GM03348 (cell line): ENCODE results near the gene SCCPDH.

Experiments used
- DNase-seq: peaks from one replicate; pipeline ENCODE4 v3.0.0; 2012; ENCODE audit warnings: low spot score

SCCPDH gene

DNA sequence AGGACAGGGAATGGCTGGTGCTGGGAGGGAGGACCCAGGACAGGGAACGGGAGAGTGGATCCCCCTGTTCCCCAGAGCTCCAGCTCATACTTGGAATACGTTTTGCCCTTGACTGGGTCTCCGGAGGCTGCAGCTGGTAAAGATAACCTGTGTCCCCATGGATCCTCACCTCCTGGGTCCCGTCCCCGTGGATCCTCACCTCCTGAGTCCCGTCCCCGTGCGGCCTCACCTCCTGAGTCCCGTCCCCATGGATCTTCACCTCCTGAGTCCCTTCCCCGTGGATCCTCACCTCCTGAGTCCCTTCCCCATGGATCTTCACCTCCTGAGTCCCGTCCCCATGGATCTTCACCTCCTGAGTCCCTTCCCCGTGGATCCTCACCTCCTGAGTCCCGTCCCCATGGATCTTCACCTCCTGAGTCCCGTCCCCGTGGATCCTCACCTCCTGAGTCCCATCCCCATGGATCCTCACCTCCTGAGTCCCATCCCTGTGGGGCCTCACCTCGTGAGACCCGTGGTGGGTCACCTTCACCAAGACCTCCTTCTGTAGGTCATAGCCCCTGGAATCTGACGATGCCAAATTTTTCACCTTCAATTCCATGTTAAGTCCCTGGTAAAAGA is 61.4 kb downstream of the SCCPDH start:
- no peak for DNase-seq

DNA sequence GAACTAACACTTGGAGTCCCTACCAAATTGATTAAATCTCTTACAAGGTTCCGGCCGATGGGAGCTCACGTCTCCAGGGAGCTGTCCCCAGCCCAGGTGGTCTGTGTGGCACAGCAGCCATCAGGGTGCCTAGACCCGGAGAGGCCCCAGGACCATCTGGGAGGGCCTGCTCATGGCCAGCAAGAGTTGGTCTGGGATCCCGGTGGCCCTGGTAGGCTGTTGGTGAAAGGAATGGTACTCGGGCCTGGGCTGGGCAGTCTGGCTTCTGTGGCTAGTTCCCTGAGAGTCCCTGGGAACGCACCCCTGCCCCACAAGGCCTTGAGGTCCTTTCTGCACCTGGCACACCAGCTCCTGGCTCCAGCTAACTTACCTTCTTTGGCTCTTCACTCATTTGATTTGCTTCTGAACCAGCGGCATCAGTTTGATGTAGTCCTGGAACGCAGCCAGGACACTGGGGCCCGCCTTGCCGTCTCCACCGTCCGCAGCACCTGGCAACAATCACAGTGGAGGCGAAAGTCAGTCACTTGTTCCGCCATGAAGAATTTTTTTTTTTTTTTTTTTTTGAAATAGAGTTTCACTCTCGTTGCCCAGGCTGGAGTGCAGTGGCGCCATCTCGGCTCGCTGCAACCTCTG is 62.5 kb downstream of the SCCPDH start:
- no peak for DNase-seq

DNA sequence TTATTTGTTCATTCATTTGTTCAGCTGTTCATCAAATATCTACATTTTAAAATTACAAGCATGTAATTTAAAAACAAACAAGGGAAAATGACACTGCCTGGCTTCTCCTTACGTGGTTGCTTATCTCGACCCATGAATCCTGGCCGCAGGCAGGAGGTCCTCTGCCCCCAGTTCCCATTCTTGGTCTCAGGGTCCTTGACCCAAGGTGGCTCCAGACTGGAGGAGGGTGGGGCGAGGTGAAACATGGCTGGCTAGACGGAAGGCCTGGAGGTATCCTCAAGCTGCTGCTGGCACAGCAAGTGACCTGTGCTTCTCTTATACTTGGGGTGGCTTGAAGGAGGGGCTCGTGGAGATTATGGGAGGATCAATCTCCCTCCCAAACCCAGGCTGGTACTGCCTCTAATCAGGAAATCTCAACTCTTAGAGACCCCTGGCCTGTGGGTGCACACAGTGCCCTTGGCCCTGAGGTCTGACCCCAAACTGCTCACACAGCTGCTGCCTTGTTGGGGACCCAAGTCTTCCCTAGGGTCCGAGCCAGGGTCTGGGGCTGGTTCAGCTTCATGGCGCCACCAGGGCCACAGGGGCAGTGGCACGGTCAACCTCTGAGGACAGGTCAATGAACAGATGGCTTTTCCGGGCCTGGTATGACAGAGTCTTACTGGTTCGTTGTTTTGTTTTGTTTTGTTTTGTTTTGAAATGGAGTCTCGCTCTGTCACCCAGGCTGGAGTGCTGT is 63.7 kb downstream of the SCCPDH start:
- no peak for DNase-seq

DNA sequence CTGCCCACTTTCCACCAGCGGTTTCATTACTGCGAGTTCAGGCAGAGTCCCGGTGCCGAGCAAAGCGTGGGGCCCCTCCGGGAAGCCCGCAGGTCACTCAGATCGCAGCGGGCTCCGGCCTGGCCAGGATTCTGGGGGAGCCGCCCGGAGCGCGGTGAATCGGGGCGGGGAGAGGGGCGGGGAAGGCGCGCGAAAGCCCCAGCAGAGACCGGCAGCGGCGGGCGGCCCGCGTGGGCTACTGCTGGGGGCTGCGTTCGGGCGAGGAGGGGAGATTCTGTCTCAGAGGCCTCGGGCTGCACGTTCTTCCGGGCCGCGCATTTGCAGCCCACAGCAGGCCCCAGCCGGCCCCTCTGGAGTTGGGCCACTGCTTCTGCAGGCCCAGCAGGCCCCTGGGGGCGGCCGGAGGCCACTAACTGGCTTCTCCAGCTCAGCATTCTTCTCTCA is 64.7 kb downstream of the SCCPDH start:
- peak; percentile 41 for DNase-seq

DNA sequence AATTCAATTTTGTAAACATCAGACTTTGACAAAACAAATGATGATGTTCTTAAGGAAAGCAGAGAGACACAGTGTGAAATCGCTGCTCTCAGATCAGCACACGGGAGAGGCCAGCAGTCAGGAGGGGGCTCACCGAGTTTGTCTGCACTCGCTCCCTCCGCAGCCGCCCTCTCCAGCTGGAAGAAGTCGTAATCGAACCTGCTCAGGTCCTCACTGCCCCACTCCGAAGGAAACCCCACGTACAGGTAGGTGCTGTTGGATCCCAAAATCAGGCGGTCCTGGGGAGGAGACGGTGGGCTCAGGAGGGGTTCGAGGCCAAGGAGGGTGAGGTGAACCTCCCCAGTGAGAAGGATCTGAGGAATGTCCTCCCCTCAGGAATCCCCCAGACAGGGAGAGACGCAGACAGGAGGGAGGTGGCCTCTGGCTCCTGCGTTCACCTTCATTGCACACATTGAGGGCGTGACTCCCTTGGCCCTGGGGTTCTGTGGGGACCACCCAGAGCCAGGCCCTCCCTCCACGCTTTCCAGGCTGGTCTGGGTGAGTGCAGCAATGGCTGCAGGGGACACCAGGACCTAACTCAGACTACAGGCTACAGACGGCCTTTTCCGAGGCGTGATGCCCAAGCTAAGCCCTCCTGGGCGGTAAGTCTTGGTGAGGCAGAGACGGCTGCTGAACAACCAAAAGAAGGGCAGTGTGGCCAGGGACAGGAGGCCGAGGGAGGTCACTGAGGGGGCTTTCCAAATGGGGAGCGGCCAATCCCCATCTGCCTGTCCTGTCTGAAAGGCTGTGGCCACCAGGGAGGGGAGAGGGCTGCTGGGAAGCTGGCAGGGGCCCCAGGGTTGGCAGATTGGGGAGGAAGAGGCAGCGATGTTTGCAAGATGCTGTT is 65.5 kb downstream of the SCCPDH start:
- DNase-seq: no peak

DNA sequence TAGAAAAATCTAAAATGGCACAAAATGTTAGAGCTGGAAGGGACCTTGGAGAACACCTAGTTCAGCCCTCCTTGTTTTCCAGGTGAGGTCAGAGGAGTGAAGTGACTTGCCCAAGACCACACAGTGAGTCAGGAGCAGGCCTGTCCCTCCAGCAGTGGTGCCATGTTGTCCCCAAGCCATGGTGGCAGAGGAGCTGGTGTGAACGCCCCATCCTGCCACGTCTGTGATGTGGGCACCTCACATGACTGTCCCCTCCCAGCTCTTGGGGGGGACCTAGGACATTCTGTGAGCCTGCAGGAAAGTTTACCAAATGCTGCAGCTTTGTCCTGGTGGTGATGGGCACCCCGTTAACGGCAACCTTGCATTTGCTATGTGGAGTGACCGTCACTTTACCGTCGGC is 66.2 kb downstream of the SCCPDH start:
- no peak for DNase-seq

DNA sequence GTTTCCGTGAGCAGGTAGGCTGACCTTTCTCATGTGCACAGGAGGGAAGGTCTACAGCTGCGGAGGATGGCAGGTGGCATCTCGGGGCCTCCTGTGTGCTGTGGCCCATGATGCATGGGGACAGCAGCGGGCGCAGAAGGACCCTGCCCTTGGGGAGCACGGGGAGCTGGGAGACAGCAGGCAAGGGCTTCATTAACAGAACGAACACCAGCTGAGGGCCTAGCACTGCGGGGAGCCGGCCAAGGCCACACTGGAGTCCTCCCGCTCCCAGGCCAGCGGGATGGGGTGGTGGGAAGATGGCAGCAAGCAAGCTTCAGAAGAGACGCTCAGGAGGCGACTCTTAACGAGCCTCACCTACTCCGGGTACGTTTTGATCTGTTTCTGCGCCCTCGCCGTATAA is 66.6 kb downstream of the SCCPDH start:
- DNase-seq: no peak

DNA sequence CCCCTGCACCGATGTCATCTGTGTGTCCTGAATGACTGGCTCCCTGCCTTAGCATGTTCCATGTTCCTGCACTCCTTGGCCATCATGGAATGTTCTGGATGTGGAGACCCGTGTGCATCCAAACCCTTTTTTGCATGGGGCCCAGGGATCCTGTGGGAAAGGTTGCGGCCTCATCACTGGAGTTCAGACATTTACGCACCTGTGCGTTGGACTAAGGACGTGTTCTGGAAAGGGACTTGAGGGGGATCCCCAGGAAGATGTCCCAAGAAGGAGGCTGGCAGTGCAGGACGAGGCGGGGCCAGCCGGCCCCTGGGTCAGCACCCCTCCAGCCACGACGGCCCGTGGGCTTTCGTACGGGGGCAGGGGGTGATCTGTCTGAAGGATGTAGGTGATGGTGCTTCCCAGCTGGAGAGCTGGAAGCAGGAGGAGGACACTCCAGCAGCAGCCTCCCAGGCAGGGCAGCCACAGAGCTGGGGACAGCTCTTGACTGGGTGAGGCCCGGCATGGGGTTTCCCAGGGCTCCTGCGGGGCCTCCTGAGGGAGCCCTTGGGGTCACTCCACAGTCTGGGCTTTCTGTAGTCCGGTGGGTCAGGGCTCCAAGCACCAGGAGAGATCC is 67.2 kb downstream of the SCCPDH start:
- no peak for DNase-seq

DNA sequence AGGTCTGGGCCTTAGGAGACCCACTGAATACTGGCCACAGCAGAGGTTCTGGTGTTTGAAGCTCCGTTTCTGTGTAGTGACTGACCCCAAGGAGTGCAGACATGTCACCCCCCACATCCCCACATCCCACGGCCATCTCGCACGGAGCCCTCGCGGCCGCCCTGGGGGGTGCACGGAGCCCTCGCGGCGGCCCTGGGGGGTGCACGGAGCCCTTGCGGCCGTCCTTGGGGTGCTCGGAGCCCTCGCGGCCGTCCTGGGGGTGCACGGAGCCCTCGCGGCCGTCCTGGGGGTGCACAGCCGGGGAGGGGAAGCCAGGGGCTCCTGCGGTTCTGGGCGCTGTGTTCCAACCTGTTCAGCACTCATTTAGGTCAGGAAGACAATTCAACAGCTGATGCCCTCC is 68.4 kb downstream of the SCCPDH start:
- DNase-seq: no peak

DNA sequence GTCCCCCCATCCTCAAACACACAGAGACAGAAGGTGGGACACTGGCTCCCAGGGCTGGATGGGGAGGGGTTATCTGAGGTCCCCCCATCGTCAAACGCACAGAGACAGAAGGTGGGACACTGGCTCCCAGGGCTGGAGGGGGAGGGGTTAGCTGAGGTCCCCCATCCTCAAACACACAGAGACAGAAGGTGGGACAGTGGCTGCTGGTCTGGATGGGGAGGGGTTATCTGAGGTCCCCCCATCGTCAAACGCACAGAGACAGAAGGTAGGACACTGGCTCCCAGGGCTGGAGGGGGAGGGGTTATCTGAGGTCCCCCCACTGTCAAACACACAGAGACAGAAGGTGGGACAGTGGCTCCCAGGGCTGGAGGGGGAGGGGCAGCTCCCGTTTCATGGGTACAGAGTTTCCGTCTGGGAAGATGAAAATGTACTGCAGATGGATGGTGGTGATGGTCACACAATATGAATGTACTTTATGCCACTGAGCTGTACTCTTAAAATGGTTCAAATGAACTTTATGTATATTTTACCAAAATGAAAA is 69.2 kb downstream of the SCCPDH start:
- DNase-seq: no peak

DNA sequence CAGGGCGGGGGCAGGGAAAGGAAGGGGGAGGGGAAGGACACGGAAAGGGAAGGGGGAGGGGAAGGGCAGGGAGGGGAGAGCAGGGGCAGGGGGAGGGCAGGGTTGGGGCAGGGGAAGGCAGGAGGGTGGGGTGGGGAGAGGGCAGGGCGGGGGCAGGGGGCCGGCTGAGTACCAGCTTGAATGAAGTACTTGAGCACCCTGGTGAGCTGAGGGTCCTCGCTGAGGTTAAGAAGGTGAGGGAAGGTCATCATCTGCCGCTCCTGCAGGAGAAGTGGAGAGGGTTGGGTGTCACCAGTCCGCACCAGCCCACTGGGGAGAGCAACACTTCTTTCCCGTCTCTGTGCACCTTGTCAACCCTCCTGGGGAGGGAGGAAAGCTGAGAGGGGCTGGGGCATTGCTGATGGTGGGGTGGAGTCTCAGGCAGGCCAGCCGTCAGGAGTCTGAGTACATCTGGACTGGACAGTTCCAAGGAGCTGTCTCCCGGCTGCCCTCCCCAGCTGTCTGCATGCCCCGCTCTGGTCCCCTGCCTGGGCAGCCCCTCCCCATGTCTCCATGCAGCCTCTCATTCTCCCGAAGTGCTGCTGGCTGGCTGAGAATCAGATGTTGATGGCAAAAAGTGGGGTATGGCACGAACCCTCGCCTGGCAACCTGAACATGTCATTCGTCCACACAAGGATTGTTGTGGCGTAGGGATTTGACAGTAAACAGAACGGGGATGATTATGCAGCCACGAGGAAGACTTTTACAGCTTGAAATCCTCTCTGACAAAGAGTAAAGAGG is 70.0 kb downstream of the SCCPDH start:
- DNase-seq: peak; percentile 41

DNA sequence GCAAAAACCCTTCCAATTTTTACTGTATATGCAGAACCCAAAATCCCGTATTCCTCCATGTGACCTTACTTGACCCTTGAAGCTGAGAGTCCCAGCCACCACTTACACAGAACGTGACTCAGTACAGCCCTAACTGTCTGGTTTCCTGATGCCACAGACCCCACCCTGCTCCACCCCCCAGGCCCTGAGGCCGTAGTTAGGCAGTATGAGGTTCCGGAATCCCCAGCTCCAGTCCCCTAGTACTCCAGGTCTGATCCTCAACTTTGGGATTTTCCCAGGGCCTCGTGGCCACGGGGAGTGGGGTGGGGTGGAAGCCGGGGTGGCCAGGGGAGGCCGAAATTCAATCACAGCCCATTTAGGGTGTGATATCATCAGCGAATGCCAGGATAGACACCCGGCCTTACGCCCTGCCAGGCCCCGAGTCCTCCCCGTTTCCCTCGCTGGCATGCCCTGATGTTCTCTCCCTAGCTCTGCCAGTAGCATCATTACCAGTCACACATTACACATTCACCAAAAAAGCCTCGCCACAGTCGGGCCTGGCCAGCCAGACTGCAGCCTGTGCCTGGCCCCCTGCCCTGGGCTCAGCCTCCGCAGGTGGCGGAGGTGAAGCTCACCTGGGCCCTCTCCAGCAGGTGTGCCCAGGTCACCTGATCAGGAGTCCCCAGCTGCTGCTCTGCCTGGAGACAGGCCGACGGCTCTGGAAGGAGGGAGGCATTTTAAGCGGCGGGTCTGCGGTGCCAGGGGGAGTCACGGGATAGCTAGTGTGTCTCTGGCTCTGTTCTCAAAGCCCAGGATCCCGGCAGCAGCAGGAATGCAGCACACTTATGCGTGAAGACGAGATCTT is 70.8 kb downstream of the SCCPDH start:
- peak; percentile 56 for DNase-seq

DNA sequence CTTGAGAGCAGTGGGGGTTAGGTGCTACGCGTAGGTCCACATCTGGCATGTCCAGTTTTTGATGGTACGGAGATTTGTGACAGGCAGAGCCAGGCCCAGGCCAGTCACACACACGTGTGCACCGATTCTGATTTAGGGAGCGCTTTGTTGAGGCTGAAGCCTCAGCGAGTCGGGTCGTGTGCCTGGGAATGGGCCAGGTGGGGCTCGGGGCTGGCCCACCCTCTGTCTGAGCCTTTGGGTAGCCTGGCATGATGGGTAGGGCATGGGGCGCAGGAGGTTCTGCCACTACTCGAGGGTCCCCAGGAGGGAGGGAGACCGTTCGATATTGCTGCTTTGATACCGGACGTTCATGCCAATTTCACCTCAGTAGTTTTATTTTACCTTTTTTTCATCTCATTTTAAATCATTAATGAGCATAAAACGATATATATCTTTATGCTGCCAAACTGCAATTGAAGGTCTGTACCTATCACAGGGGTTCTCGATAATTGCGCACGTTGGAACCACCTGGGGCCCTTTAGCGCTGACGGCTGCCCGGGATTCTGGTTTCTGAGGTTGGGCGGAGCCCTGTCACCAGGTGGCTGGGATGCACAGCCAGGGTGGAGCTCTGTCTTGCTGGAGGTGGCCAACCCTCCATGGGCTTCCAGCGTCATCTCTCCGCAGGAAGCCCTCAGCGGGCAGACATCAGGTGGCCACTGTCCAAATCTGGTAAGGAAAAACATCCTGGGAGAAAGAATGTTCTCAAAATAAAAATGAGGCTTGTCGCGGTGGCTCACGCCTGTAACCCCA is 71.9 kb downstream of the SCCPDH start:
- no peak for DNase-seq

DNA sequence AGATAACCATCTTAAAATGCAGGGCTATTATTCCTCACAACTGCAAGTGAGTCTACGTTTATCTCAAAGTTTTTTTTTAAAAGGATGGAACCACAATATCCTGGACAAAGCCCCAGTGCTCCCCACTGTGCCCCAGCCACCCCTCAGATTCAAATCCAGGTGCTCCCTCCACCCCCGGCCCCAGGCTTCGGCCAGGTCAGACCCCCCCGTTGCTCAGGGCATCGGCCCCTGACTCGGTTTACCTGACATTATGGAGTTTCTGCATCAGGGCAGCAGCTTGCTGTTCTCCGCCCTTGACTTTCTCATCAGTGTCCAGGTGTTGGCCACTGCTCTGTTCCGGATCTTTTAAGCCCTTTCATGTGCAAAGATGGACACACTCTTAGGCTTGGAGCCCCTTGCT is 72.9 kb downstream of the SCCPDH start:
- no peak for DNase-seq

DNA sequence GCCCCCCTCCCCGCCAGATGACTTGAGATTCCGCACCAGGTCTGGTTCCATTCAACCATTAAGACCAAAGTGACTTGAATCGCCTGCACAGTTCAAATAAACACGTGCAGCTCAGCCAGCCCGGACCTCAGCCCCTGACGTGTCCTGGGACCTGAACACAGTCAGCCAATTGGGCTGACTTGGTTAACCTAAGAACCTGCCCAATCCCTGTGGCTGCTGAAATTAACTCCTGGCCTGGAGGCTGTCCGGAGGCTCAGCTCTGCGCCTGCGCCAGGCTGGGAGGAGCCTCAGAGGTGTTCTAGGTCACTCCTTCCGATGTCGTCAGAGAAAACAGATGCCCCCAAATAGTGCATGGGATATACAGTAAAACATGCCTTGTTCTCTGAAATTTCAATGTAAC is 73.4 kb downstream of the SCCPDH start:
- DNase-seq: no peak

DNA sequence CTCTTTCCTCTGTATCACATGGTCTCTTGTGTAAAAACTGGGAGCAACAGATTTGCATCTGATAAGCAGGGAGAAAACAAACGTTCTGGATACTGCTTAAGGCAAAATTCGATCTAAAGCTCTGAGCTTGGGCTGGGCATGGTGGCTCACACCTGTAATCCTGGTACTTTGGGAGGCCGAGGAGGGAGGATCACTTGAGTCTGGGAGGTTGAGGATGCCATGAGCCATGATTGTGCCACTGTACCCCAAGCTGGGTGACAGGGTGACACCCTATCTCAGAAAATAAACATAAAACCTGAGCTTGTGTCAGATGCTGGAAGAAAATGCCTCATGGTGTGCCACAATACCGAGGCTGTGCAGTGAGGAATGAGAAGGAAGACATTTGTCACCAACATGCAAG is 73.9 kb downstream of the SCCPDH start:
- no peak for DNase-seq

DNA sequence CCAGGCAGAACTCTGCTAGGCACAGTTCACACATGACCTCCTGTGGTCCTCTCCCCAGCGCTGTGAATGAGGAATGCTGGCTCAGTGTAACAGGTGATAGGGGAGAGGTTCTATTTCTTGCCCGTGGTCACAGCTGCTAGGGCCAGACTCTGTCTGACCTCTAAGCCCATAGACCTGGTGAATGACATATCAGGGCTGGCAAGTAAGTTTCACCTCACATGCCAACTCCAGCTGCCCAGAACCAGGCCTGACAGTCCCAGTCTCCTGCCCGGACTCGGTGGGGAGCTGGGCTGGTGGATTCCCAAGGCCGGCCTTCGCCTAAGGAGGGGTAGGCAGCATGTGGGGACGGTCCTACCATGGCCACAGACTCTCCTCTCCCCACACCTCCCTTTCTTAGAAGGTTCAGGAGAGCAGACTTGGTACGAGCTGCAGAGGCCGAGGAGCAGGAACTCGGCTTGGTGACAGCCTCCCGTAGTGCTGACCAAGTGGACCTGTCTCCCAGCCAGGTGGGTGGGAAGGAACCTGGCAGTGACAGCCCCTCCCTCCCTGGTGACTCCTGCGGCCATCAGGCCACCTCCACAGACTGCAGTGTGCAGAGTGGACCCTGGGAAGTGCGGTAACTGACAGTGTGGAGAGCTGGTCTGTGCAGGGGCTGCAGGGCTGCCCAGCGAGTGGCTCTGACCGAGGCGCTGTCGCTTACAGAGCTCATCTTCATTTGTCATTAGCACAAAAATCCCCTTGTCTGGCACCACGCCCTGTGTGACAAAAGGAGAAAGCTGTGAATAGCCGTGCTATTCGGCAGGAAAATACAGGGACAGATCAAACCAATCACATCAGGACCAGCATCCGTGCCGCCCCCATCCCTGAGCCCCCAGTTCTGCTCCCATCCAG is 74.6 kb downstream of the SCCPDH start:
- no peak for DNase-seq

DNA sequence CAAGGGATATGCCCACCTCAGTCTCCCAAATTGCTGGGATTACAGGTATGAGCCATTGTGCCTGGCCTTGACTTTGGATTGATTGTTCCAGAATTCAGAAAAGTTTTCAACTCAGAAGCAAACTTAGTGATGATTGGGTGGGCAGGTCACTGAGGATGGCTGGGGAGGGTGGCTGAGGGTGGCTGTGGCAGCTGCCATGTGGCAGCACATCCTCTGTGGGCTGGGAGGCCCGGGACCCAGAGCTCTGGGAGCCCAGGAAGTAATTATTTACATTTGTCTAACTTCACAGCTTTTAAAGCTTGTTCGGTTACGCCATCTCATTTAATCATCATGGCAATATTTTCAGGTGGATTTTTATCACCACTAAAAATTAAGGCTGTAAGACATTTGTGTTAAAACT is 76.1 kb downstream of the SCCPDH start:
- DNase-seq: no peak
